ENCODE results near the gene ZNF444. TPM values are rescaled to one million over a fixed set of nuclear protein-coding genes. Genes with fewer than 3 reads are reported as not detected.

Gene ZNF444
- total RNA-seq, 1 donor from 2014 or later, result 23.9 TPM

DNA sequence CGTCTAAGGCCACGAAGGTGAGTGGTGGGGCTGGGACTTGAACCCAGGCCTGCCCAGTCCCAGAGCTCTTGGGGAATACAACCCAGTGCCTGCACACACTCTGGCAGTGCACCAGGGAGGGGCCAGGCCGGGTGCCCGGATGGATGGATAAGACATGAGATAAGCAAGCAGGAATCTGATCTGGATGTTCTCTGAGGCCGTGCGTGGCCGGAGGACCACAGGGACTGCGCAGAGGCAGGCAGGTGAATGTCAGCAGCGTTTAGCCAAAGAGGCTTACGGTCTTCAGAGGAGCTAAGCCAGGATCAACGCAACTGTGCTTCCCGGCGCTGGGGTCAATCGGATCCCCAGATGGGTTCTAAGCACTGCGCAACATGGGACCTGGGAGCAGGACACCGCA, 21.5 kb upstream of the ZNF444 start:
- intact Hi-C loops (cut with micrococcal nuclease), result no loop called here
- DNase-seq (no peak), ATAC-seq (no peak)

DNA sequence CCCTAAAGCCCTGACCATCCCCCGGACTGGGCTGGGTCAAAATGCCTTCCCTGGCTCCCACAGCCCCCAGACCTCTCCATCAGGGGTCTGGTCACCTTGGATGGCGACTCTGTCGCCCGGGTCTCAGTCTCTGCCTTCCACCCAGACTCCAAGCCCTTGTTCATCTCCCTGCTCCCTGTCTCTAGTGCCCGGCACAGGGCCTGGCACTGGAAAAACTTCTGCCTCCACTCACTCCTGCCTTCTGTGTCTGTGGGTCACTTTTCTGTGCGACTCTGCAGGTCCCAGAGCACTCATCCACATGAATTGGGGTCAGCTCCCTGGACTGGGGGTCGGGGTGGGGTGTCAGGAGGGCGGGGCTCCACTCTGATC, 21.1 kb upstream of the ZNF444 start:
- ATAC-seq (no peak), DNase-seq (no peak)
- intact Hi-C loops (cut with micrococcal nuclease), result no loop called here

DNA sequence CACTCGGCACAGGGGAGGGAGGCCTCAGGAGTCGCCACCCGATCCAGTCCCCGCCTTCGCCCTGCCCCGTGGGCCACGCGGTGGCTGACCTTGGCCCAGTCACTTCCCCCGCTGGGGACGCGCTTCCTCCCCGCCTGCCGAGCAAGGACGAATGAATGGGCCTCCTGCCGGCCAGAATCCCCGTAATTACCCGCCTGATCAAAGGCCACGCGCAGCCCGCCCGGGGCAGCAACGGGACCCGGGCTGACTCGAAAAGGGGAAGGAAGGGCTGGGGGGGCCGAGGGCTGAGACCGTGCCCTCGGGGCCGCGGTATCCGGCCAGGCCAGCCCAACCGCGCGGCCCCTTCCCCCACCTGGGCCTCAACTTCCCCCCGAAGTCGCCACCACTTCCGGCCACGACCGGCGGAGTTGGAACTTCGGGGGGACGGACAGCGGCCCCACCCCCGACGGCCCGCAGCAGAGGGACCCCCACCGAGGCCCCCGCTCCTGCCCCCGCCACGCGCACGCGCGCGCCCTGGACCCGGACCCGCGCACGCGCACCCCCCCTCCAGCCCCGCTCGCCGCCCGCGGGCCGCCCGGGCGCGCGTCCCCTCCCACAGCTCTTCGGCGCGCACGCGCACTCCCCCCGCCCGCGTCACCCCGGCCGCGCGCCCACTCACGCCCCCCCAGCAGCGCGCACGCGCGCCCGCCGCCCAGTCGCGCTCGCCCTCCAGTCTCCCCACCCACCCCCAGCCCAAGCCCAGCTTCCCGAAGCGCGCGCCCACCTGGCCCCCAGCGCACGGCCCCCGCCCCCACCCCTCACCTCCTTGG, 20.5 kb upstream of the ZNF444 start:
- intact Hi-C loops (cut with micrococcal nuclease), result no loop called here
- peak; percentile 88 for DNase-seq
- ATAC-seq, result peak; percentile 50

DNA sequence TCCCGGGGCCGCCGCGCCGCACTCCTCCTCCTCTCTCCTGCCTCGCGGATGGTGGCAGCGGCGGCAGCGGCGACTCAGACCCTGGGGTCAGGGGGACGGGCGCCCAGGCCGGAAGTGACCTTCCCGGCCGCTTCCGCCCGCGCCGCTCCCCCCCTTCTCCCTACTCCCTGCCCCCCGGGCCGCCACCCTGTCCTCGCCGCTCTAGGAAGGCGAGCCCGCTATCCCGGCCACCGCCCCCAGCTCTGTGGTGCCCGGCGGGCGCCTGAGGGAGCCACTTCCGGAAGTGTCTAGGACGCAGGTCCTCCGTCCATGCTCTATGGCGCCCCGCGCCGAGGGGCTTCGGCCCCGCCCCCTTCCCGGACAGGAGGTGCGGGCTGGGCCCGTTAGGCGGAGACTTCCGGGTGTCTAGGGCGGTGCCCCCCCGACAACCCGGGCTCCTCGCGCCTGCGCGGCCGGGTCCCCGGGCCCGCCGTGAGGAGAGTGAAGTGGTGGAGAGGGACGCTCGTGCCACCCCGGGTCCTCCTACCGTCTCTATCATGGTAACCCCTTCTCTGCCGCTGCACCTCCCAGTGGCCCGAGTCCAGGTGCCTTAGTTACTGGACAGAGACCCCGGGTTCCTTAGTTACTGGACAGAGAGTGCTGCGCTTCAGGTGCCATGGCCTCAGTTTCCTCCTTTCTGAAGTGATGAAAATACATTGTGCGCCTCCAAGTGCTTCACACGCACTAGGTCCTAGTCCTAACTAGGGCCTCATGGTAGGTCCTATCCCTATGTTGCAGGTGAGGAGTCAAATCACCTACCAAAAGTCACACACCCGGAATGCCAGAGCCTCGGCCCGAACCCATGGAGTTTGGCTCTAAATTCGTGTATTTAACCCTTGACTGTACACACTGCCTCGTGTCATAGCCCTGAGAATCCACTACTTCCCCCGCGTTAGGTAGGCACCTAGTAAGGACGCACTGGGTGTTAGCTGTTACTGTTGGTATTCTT, 19.6 kb upstream of the ZNF444 start, which contains the start of gene ZNF787:
Gene ZNF787 (minus strand): TSS at position 116 of the 988 bp plus-strand sequence. CDS start 18,078 bp downstream, outside the sequence.
- intact Hi-C loops (cut with micrococcal nuclease), result no loop called here
- DNase-seq, result peak; percentile 99
- ATAC-seq, result peak; percentile 92

DNA sequence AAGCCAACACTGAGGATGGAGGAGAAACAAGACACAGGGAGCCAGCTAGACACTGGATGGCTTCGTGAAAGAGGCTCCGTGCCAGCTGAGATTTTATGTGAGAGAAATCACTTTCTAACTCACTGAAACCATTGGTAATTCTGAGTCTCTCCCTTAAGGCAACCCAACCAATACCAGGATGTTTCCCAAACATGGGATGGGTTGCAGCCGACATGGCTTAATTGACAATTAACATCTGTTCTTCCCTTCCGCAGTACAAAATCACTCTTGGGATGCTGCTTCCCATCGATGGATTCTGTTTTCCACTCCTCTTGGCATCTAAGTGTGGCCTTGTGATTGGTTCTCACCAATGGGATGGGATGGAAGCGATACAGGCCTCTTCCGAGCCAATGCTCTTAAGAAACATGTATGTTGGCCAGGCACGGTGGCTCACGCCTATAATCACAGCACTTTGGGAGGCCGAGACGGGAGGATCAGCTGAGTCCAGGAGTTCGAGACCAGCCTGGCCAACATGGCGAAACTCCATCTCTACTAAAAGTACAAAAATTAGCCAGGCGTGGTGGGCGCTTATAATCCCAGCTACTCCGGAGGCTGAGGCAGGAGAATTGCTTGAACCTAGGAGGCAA, 17.7 kb upstream of the ZNF444 start:
- ATAC-seq (no peak), DNase-seq (no peak)
- intact Hi-C loops (cut with micrococcal nuclease), result no loop called here

DNA sequence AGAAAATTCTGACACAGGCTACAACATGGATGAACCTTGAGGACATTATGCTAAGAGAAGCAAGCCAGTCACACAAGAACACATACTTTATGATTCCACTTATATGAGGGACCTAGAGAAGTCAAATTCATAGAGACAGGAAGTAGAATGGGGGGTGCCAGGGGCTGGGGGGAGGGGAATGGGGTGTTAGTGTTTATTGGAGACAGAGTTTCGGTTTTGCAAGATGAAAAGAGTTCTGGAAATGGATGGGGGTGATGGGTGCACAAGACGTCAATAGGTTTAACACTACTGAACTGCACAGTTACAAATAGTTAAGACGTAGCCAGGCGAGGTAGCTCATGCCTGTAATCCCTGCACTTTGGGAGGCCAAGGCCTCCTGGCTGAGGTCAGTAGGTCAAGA, 16.5 kb upstream of the ZNF444 start:
- DNase-seq, result no peak
- ATAC-seq, result no peak
- intact Hi-C loops (cut with micrococcal nuclease), result no loop called here

DNA sequence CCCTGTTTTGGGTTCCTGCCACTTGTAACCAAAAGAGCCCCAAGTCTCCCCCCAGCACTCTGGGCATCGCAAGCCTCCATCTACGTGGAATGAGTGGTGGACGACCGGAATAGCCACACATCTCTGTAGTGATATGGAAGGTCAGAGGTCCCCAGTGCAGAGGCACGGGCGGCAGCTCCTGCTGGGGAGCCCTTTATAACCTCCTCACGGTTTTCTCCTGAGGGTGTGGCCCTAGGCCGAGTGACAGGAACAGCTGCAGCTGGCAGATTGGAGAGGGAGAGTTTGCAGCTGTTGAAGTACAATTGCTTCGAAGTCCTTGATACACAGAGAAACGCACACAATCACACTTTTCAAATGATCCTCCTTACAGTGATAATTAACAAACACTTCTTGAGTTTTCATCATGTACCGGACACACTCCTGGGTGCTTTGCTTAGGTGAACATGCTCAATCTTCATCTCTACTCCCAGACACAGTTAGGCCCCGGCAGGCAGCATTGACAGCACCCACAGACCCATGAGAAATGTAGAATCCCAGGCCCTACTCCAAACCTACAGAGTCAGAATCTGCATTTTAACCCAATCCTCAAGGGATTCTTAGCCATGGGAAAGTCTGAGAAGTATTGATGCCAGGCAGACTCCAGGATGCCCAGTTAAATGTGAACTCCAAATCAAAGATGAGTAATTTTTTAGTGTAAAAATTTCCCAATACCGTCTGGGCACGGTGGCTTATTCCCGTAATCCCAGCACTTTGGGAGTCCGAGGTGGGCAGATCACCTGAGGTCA, 15.1 kb upstream of the ZNF444 start:
- no peak for ATAC-seq
- no peak for DNase-seq

DNA sequence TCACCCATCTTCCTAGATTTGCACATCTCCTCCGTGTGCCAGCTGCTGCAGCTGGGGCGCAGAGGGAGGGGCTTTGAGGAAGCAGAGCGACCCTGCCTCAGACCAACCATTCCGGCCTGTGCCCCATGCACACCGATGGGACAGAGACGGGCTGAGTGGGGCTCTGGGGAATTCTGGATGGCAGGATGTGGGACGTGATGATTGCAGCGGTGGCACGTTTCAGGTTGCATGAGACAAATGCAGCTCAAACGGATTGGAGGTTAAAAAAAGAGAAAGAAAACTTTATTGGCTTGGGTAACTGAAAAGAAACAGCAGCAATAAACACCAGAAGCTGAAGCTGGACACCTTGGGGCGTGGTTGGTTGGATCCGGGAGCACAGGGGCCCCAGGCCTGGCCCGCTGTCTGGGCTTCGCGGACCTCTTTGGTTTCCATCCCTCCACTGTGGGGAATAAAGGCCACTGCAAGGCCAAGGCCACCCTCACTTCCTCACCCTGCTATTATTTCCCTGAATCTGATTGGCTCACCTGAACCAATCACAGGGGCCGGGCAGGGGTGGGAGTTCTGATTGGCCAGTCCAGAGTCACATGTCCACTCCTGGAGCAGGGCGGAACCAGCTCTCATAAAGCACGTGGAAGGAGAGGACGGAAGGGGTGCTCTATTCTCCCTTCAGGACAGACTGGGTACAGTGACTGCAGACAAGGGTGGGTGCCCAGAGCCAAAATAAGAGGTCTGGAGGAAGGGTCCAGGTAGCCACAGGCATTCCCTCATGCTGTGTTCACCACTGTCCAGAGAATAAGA, 13.9 kb upstream of the ZNF444 start:
- intact Hi-C loops (cut with micrococcal nuclease), result no loop called here
- DNase-seq (no peak), ATAC-seq (no peak)

More for the DNA sequence above, 15.1 kb upstream of the ZNF444 start:
- intact Hi-C loops (cut with micrococcal nuclease), result no loop called here

DNA sequence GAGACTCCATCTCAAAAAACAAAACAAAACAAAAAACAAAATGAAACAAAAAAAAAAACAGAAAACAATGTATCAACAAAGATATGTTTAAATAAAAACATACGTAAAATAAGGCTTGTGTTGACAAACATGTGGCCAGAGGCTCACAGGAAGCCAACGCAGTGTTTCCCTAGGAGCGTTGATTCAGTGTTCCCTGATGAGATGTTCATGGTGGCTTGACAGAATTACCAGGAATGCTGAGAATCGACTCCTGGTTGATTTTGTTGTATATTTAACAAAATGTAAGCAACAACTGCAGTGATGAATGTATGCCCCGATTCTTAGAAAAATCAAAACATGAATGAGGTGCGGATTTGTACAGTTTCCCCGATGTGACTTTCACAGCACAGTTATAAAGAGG, 11.1 kb upstream of the ZNF444 start:
- no peak for ATAC-seq

DNA sequence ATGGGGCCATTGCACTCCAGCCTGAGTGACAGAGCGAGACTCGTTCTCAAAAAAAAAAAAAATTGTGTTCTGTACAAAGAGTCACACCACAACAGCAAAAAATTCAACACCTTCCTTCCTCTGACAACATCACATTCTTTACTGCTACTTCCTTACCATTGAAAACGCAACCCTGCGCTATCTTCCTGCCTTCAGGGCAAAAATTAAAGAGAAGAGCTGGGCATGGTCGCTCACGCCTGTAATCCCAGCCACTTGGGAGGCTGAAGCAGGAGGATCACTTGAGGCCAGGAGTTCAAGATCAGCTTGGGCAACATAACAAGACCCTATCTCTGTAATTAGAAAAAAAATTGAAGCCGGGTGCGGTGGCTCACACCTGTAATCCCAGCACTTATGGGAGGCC, 9.4 kb upstream of the ZNF444 start:
- ATAC-seq (no peak), DNase-seq (no peak)
- intact Hi-C loops (cut with micrococcal nuclease), result no loop called here

More for the DNA sequence above, 11.1 kb upstream of the ZNF444 start:
- no peak for DNase-seq
- intact Hi-C loops (cut with micrococcal nuclease), result no loop called here

DNA sequence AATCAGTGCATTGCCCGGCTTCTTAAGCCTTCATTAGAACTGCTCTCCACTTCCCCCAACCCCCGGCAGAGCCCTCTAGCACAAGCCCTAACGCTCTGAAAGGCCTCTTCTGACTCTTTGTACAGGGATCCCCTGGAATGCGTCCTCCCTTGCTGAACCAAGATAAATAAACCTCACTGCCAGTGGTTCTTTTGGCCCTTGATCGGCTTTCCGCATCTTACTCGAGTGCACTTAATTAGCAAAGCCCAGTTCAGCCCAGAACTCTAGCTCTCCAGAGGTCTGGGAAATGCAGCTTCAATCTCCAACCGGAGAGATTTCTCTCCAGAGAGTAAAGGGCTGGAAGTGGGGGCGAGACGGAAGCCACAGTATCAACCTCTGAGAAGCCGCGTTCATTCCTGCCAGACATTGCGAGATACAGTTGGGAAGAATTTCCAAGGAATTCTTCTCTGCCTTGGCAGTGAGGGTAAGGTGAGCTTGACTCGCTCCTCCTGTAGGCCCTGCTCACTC, 8.7 kb upstream of the ZNF444 start:
- peak; percentile 86 for ATAC-seq

DNA sequence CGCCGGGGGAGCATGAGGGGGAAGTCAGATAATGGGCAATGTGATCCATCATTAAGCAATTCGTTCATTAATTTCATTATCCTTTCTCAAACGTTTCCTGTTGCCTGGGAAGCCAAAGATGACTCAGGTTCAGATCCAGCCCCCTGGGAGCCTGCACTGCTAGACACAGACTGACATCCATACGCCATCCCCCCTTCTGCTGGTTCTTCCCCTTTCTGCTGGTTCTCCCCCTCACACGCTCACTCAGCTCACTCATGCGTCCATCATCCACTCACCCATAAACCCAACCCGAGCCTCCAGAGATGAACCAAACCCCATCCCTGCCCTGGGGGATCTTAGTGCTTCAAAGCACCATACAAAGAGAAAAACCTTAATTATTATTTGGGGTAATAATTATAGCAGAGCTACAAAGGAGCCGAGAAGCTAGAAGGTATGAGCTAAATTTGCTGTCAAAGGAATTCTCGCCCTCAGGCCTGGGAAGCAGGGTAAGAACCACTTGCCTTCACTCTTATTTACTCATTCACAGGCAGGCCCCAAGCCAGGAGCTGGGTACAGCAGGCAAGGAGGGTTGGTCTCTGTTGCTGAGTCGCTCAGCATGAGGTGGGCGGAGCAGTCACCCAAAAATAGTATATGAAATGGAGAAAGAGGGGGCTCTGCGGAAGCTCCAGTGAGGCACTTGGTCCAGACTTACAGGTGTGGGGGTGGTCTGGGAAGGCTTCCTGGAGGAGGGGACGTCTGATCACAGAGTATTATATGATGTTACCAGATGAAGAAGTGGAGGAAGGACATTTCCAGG, 7.0 kb upstream of the ZNF444 start:
- no peak for ATAC-seq
- intact Hi-C loops (cut with micrococcal nuclease), result no loop called here
- no peak for DNase-seq

More for the DNA sequence above, 8.7 kb upstream of the ZNF444 start:
- intact Hi-C loops (cut with micrococcal nuclease), result no loop called here
- DNase-seq, result no peak

DNA sequence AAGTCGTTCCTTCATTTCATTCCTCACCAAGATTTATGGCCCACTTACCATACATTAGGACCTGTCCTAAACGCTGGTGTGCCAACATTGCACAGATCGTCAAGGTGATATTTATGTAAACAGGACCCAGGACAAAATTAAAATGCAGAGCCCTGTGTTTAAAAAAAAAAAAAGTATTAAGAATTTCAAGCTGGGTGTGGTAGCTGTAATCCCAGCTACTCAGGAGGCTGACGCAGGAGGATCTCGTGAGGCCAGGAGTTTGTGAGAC, 6.5 kb upstream of the ZNF444 start:
- ATAC-seq, result no peak
- intact Hi-C loops (cut with micrococcal nuclease), result no loop called here
- DNase-seq, result no peak

DNA sequence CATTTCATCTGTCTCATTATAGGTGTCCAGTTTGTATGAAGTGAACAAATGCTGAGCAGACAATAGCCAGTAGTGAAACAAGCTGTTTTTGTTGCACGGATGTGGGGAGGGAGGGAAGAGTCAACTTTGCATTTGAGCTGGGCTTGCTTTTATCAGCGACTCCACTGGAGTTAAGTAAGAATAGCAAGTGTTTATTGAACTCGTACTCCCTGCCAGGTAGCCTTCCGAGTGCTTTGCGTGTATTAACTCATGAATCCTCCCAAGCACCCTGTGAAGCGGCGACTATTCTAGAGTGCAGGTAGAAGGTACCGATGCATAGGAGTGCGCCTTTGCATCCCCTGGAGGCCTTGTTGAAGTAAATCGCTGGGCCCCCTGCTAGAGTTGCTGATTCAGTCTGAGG, 4.7 kb upstream of the ZNF444 start:
- DNase-seq (no peak), ATAC-seq (no peak)
- intact Hi-C loops (cut with micrococcal nuclease), result no loop called here

DNA sequence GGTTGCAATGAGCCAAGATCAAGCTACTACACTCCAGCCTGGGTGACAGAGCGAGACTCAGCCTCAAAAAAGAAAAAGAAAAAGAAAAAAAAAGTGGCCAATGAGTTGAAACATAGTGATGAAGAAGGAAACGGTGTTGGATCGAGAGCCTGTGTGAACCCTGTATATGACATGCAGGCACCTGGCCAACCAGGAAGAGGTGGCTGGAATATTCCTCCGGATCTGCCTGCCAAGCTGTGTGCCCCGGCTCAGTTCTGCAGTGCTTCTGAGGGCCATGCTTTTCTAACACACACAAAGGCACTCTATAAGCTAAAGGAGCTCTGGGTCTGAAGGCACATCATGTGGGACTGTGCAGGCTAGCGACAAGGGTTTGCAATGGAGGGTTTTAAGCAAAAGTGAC, 3.7 kb upstream of the ZNF444 start:
- intact Hi-C loops (cut with micrococcal nuclease), result no loop called here
- no peak for DNase-seq
- ATAC-seq, result no peak

DNA sequence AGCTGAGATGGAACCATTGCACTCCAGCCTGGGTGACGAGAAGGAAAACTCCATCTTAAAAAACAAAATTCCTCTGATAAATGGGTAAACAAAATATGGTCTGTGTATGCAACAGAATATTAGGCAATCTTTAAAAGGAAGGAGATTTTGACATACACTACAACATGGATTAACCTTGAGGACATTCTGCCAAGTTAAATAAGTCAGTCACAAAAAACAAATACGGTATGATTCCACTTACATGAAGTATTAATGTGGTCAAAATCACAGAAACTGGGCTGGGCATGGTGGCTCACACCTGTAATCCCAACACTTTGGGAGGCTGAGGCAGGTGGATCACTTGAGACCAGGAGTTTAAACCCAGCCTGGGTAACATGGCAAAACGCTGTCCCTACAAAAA, 3.0 kb upstream of the ZNF444 start:
- intact Hi-C loops (cut with micrococcal nuclease), result no loop called here
- no peak for DNase-seq
- no peak for ATAC-seq

DNA sequence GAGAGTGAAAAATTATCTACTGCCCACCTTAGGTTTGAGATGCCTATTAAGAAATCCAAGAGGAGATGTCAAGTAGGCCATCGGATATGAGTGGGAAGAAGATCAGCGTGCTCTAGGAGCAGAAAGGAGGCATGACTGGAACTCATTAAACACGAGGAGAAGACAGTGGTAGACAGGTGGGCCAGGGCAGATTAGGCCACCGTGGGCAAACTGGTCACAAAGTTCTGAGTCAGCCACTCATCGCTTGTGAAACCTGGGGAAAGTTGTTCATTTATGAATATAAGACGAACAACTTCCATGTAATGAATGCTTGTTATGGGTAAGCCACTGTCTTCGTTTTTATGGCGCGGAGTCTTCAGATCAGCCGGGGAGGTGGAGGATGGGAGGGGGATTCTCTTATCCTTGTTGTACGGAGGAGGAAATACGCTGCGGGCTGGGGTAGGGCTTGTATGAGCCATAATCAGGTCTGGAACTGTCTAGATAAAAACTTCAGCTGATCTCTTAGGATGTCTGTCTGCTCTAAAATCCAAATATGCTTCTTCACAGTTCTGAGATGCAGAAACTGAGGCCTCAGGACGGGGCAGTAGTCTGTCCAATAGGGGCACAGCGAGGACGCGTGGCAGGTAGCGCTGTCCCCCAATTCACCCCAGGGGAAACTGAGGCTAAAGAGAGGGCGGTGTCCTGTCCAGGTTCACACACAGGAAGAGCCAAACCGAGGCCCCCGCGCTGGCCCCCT, 1.1 kb upstream of the ZNF444 start:
- DNase-seq (no peak), ATAC-seq (no peak)
- intact Hi-C loops (cut with micrococcal nuclease), result no loop called here
